ENCODE results near the gene KDM6B.
A peak's percentile ranks its signal among the peaks of the same experiment; 100 is the strongest.

KDM6B gene

DNA sequence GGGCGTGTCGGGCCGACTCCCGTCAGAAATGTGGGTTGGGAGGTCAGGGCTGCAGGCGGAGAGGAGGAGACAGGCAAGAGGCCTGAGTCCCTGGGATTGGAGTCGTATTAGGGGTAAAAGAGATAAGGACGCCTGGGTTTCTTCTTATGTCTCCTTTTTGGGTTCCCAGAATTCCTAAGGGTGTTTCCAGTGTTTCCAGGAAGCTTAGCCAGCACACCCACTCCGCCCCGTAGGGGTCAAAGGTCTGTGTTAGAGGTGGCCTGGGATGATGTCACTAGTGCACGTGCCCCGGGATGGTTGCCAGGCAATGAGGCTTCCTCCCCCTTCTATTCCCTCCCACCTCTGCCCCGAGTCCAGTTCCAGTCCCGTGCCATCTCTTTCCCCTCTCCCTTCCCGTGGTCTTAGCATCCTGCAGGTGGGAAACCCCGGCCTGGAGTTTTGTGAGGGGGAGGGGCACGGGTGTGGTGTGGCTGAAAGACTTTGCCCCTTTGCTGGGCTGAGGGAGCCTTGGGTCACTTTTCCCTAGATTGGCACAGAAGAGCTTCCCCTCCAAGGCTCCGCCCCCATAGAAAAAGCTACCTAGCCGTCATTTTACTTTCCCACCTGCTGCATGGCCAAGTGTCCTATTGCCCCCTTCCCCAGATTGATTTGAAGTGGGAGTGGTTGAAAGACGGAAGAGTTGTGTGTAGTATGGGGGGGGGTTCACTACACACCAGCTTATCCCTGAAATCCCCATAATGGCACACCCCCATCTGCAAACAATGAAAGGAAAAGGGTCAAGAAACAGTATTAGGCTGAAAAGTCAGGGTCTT lies 2.8 kb downstream of the KDM6B start (continued):
- TF ChIP-seq, protein P1, sequence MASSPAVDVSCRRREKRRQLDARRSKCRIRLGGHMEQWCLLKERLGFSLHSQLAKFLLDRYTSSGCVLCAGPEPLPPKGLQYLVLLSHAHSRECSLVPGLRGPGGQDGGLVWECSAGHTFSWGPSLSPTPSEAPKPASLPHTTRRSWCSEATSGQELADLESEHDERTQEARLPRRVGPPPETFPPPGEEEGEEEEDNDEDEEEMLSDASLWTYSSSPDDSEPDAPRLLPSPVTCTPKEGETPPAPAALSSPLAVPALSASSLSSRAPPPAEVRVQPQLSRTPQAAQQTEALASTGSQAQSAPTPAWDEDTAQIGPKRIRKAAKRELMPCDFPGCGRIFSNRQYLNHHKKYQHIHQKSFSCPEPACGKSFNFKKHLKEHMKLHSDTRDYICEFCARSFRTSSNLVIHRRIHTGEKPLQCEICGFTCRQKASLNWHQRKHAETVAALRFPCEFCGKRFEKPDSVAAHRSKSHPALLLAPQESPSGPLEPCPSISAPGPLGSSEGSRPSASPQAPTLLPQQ (tag by site-specific recombination; IDR thresholded peaks at IDR 0.05), result peak; percentile 98
- TF ChIP-seq KLF10 (tag by site-specific recombination; IDR thresholded peaks at IDR 0.05) (peak; percentile 99), ZNF404 (tag by site-specific recombination; IDR thresholded peaks at IDR 0.05) (no peak), ZNF37A (tag by site-specific recombination; IDR thresholded peaks at IDR 0.05) (peak; percentile 71; the same call in 1 of the 2 replicates), REPIN1 (tag by site-specific recombination; IDR thresholded peaks at IDR 0.05; ENCODE audit: low read depth) (peak; percentile 61; the same call in 1 of the 2 replicates), MZF1 (tag by site-specific recombination; IDR thresholded peaks at IDR 0.05; ENCODE audit: borderline replicate concordance) (no peak), ZNF596 (tag by site-specific recombination; IDR thresholded peaks at IDR 0.05) (peak; percentile 72), ZEB2 (tag by site-specific recombination; IDR thresholded peaks at IDR 0.05) (peak; percentile 98), BCL11B (tag by site-specific recombination; IDR thresholded peaks at IDR 0.05; ENCODE audit: low read depth) (peak; percentile 99), ZNF514 (tag by site-specific recombination; IDR thresholded peaks at IDR 0.05) (no peak), ZBTB17 (tag by site-specific recombination; IDR thresholded peaks at IDR 0.05) (peak; percentile 94), ZNF664 (tag by site-specific recombination; IDR thresholded peaks at IDR 0.05) (0 out of 2 replicates have a peak, but pooled peaks have one; percentile 18), ZNF585B (tag by site-specific recombination; IDR thresholded peaks at IDR 0.05) (no peak), YY2 (tag by site-specific recombination; IDR thresholded peaks at IDR 0.05) (peak; percentile 77), ZNF792 (tag by site-specific recombination; IDR thresholded peaks at IDR 0.05) (no peak; the same call in 1 of the 2 replicates), YY1 (tag by site-specific recombination; IDR thresholded peaks at IDR 0.05) (0 out of 2 replicates have a peak, but pooled peaks have one; percentile 81), ZNF837 (tag by site-specific recombination; IDR thresholded peaks at IDR 0.05) (no peak), SP3 (tag by site-specific recombination; IDR thresholded peaks at IDR 0.05) (peak; percentile 99), ZBTB8A (tag by site-specific recombination; IDR thresholded peaks at IDR 0.05) (peak; percentile 94)
- TF ChIP-seq, protein P2, sequence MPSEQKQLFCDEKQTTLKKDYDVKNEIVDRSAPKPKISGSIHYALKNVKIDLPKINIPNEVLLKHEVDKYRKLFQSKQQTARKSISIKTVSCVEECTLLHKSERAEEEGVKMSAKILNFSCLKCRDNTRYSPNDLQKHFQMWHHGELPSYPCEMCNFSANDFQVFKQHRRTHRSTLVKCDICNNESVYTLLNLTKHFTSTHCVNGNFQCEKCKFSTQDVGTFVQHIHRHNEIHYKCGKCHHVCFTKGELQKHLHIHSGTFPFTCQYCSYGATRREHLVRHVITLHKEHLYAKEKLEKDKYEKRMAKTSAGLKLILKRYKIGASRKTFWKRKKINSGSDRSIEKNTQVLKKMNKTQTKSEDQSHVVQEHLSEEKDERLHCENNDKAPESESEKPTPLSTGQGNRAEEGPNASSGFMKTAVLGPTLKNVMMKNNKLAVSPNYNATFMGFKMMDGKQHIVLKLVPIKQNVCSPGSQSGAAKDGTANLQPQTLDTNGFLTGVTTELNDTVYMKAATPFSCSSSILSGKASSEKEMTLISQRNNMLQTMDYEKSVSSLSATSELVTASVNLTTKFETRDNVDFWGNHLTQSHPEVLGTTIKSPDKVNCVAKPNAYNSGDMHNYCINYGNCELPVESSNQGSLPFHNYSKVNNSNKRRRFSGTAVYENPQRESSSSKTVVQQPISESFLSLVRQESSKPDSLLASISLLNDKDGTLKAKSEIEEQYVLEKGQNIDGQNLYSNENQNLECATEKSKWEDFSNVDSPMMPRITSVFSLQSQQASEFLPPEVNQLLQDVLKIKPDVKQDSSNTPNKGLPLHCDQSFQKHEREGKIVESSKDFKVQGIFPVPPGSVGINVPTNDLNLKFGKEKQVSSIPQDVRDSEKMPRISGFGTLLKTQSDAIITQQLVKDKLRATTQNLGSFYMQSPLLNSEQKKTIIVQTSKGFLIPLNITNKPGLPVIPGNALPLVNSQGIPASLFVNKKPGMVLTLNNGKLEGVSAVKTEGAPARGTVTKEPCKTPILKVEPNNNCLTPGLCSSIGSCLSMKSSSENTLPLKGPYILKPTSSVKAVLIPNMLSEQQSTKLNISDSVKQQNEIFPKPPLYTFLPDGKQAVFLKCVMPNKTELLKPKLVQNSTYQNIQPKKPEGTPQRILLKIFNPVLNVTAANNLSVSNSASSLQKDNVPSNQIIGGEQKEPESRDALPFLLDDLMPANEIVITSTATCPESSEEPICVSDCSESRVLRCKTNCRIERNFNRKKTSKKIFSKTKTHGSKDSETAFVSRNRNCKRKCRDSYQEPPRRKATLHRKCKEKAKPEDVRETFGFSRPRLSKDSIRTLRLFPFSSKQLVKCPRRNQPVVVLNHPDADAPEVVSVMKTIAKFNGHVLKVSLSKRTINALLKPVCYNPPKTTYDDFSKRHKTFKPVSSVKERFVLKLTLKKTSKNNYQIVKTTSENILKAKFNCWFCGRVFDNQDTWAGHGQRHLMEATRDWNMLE (tag by site-specific recombination; conservative IDR thresholded peaks at IDR 0.05; ENCODE audit: low read depth), result peak; percentile 52
- TF ChIP-seq, protein P3, sequence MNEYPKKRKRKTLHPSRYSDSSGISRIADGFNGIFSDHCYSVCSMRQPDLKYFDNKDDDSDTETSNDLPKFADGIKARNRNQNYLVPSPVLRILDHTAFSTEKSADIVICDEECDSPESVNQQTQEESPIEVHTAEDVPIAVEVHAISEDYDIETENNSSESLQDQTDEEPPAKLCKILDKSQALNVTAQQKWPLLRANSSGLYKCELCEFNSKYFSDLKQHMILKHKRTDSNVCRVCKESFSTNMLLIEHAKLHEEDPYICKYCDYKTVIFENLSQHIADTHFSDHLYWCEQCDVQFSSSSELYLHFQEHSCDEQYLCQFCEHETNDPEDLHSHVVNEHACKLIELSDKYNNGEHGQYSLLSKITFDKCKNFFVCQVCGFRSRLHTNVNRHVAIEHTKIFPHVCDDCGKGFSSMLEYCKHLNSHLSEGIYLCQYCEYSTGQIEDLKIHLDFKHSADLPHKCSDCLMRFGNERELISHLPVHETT (tag by site-specific recombination; IDR thresholded peaks at IDR 0.05), result peak; percentile 99
- TF ChIP-seq, protein P4, sequence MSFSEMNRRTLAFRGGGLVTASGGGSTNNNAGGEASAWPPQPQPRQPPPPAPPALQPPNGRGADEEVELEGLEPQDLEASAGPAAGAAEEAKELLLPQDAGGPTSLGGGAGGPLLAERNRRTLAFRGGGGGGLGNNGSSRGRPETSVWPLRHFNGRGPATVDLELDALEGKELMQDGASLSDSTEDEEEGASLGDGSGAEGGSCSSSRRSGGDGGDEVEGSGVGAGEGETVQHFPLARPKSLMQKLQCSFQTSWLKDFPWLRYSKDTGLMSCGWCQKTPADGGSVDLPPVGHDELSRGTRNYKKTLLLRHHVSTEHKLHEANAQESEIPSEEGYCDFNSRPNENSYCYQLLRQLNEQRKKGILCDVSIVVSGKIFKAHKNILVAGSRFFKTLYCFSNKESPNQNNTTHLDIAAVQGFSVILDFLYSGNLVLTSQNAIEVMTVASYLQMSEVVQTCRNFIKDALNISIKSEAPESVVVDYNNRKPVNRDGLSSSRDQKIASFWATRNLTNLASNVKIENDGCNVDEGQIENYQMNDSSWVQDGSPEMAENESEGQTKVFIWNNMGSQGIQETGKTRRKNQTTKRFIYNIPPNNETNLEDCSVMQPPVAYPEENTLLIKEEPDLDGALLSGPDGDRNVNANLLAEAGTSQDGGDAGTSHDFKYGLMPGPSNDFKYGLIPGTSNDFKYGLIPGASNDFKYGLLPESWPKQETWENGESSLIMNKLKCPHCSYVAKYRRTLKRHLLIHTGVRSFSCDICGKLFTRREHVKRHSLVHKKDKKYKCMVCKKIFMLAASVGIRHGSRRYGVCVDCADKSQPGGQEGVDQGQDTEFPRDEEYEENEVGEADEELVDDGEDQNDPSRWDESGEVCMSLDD (tag by site-specific recombination; IDR thresholded peaks at IDR 0.05), result peak; percentile 98
- TF ChIP-seq, protein P5, sequence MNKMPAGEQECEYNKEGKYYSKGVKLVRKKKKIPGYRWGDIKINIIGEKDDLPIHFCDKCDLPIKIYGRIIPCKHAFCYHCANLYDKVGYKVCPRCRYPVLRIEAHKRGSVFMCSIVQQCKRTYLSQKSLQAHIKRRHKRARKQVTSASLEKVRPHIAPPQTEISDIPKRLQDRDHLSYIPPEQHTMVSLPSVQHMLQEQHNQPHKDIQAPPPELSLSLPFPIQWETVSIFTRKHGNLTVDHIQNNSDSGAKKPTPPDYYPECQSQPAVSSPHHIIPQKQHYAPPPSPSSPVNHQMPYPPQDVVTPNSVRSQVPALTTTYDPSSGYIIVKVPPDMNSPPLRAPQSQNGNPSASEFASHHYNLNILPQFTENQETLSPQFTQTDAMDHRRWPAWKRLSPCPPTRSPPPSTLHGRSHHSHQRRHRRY (tag by site-specific recombination; IDR thresholded peaks at IDR 0.05), result peak; percentile 51; the same call in 1 of the 2 replicates
- TF ChIP-seq, protein P6, sequence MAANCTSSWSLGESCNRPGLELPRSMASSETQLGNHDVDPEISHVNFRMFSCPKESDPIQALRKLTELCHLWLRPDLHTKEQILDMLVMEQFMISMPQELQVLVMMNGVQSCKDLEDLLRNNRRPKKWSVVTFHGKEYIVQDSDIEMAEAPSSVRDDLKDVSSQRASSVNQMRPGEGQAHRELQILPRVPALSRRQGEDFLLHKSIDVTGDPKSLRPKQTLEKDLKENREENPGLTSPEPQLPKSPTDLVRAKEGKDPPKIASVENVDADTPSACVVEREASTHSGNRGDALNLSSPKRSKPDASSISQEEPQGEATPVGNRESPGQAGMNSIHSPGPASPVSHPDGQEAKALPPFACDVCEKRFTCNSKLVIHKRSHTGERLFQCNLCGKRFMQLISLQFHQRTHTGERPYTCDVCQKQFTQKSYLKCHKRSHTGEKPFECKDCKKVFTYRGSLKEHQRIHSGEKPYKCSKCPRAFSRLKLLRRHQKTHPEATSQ (tag by site-specific recombination; IDR thresholded peaks at IDR 0.05), result peak; percentile 93
